A549 (cell line): Measurements from ENCODE around the gene OGFRL1. TPM values are rescaled to one million over a fixed set of nuclear protein-coding genes. Genes with fewer than 3 reads are reported as not detected.
A peak's percentile ranks its signal among the peaks of the same experiment; 100 is the strongest.

Experiments
- ATAC-seq, 2 experiments: fragments of 200-7000 bp in 1 of 2; fragments of >200 bp in 1 of 2; cut with Nextera tagmentation in 1 of 2; cut with Tn5 transposase in 1 of 2; 3 replicates each; pipeline versions ENCODE4 v1.8.0 to v1.9.1; 2018 to 2020; ENCODE audit warnings: mild to moderate bottlenecking in 1 of 2, moderate library complexity in 1 of 2
- CTCF ChIA-PET: fragments of 300-600 bp; sonication (Branson Sonifier 250); formaldehyde crosslinking; extraction: SDS; loops from one replicate; lab custom pipeline; 2021; ENCODE audit warnings: antibody characterized with exemption, inconsistent platforms; lab: Yijun Ruan, JAX
- POLR2A ChIA-PET: fragments of 350-600 bp; formaldehyde crosslinking; extraction: SDS; loops from one replicate; lab custom pipeline; 2021; ENCODE audit warnings: antibody characterized with exemption, inconsistent platforms; lab: Yijun Ruan, JAX
- DNase-seq, 2 experiments: peaks; one replicate each; pipeline versions ENCODE4 v3.0.0 to v3.0.0-alpha.2; 2011 to 2016; ENCODE audit warnings: low read depth in 1 of 2, low spot score in 1 of 2
- FAIRE-seq: peaks from 2 replicates; lab custom pipeline; 2011; peaks lifted over from hg19 to GRCh38; lab: Jason Lieb, UNC
- H3K27ac ChIP-seq, 2 experiments: fragments of >200 bp; sonication (Bioruptor Twin); formaldehyde crosslinking; 3 replicates each; pipeline ENCODE4 v1.5.1; 2016 to 2017
- H3K4me1 ChIP-seq: fragments of >200 bp; sonication (Bioruptor Twin); formaldehyde crosslinking; 3 replicates; pipeline ENCODE4 v1.6.1; 2016
- H3K4me2 ChIP-seq: fragments of >200 bp; sonication (Bioruptor Twin); formaldehyde crosslinking; 3 replicates; pipeline ENCODE4 v1.6.1; 2016
- H3K4me3 ChIP-seq: fragments of >200 bp; sonication (Bioruptor Twin); formaldehyde crosslinking; 3 replicates; pipeline ENCODE4 v1.5.1; 2016
- H3K9me3 ChIP-seq: fragments of >200 bp; sonication (Bioruptor Twin); formaldehyde crosslinking; 3 replicates; pipeline ENCODE4 v1.6.1; 2016
- CBX2 ChIP-seq: fragments of 200-600 bp; sonication (generic); IDR thresholded peaks from 2 replicates; pipeline ENCODE4 v1.6.1; 2016; ENCODE audit warnings: low read depth, mild to moderate bottlenecking, borderline replicate concordance
- EHF ChIP-seq: fragments of 250-450 bp; sonication (Bioruptor Pico); IDR thresholded peaks from 2 replicates; pipeline ENCODE4 v1.5.0; 2020; ENCODE audit warnings: mild to moderate bottlenecking
- EHMT2 ChIP-seq: fragments of 200-600 bp; sonication (generic); IDR thresholded peaks from 2 replicates; pipeline ENCODE4 v1.6.1; 2016; ENCODE audit warnings: antibody characterized with exemption, low read depth, mild to moderate bottlenecking, moderate library complexity
- ELK1 ChIP-seq: fragments of 150-350 bp; IDR thresholded peaks from 2 replicates; pipeline ENCODE4 v1.6.1; 2014; ENCODE audit warnings: low read depth, mild to moderate bottlenecking, low read length
- FOSL2 ChIP-seq, 2 experiments: fragments of 450-650 bp in 1 of 2; fragments of >200 bp in 1 of 2; sonication (Bioruptor Twin) in 1 of 2; formaldehyde crosslinking; IDR thresholded peaks; 2 replicates each; pipeline versions ENCODE4 v1.5.0 to v1.6.1; 2016 to 2020; ENCODE audit warnings: mild to moderate bottlenecking in 1 of 2, moderate library complexity in 1 of 2
- FOXS1 ChIP-seq: fragments of 250-450 bp; sonication (Bioruptor Pico); IDR thresholded peaks from 2 replicates; pipeline ENCODE4 v1.5.0; 2020; ENCODE audit warnings: mild to moderate bottlenecking, moderate library complexity
- HDAC2 ChIP-seq: fragments of 200-600 bp; sonication (generic); IDR thresholded peaks from 2 replicates; pipeline ENCODE4 v1.6.1; 2016
- HOXB13 ChIP-seq: fragments of 250-450 bp; sonication (Bioruptor Pico); IDR thresholded peaks from 2 replicates; pipeline ENCODE4 v1.5.0; 2020; ENCODE audit warnings: low read depth, mild to moderate bottlenecking, moderate library complexity
- KDM5A ChIP-seq: fragments of 200-600 bp; sonication (generic); IDR thresholded peaks from 2 replicates; pipeline ENCODE4 v1.6.1; 2016; ENCODE audit warnings: antibody characterized with exemption, mild to moderate bottlenecking
- MAX ChIP-seq: IDR thresholded peaks from 2 replicates; pipeline ENCODE4 v1.6.1; 2012
- NPAS2 ChIP-seq: fragments of 250-450 bp; sonication (Bioruptor Pico); IDR thresholded peaks from 2 replicates; pipeline ENCODE4 v1.8.0; 2022; ENCODE audit warnings: mild to moderate bottlenecking, moderate library complexity, borderline replicate concordance
- PHF8 ChIP-seq: fragments of 200-600 bp; sonication (generic); IDR thresholded peaks from 2 replicates; pipeline ENCODE4 v1.6.1; 2016; ENCODE audit warnings: low read depth, mild to moderate bottlenecking, antibody characterized with exemption, moderate library complexity, borderline replicate concordance
- POLR2A ChIP-seq: IDR thresholded peaks from 2 replicates; pipeline ENCODE4 v1.6.1; 2012; ENCODE audit warnings: mild to moderate bottlenecking, low read length
- POLR2AphosphoS2 ChIP-seq: conservative IDR thresholded peaks from 2 replicates; pipeline ENCODE4 v1.6.1; 2012; ENCODE audit warnings: low read length, improper control_type of control experiment, inconsistent platforms
- RNF2 ChIP-seq: fragments of 200-600 bp; sonication (generic); IDR thresholded peaks from 2 replicates; pipeline ENCODE4 v1.6.1; 2016; ENCODE audit warnings: low read depth, mild to moderate bottlenecking, antibody characterized with exemption, moderate library complexity, borderline replicate concordance
- SMC3 ChIP-seq: fragments of >200 bp; sonication (Bioruptor Twin); formaldehyde crosslinking; IDR thresholded peaks from 3 replicates; pipeline ENCODE4 v1.6.1; 2018; ENCODE audit warnings: inconsistent platforms
- TP53 ChIP-seq: fragments of 250-450 bp; sonication (Bioruptor Pico); IDR thresholded peaks from 2 replicates; pipeline ENCODE4 v1.5.0; 2021; ENCODE audit warnings: mild to moderate bottlenecking, moderate library complexity
- USF2 ChIP-seq: fragments of 450-650 bp; IDR thresholded peaks from 2 replicates; pipeline ENCODE4 v1.6.1; 2014; ENCODE audit warnings: antibody characterized with exemption
- ZFP36 ChIP-seq: fragments of 450-650 bp; IDR thresholded peaks from 2 replicates; pipeline ENCODE4 v1.6.1; 2014; ENCODE audit warnings: borderline replicate concordance; ENCODE audit not compliant: partially characterized antibody
- WGBS: methylation state at CpG from one replicate; pipeline ENCODE4 v1.1.6; 2017; ENCODE audit errors: missing lambda C conversion rate; 5-methylcytosine and 5-hydroxymethylcytosine counted together
- polyA plus RNA-seq, 4 experiments: library from polyadenylated mRNA; depleted of rRNA in 3 of 4; stranded (reverse); fragments of >200 nt; fragmentation: RNase III in 1 of 4; extraction: RNeasy Plus Mini Kit Qiagen cat#74134 plus additional on column Dnase treatment in 1 of 4; gene quantifications; 2 replicates in 3 of 4; 3 replicates in 1 of 4; pipeline ENCODE4 v1.2.3, GENCODE V29; 2011 to 2017
- TF ChIP-seq, protein P1 (sequence below): fragments of 250-450 bp; sonication (Bioruptor Pico); IDR thresholded peaks from 2 replicates; pipeline ENCODE4 v1.5.0; 2021; ENCODE audit warnings: mild to moderate bottlenecking, moderate library complexity, borderline replicate concordance
- TF ChIP-seq, protein P2 (sequence below): fragments of >200 bp; sonication (Bioruptor Twin); formaldehyde crosslinking; IDR thresholded peaks from 2 replicates; pipeline ENCODE4 v1.6.1; 2016
- TF ChIP-seq, protein P3 (sequence below): IDR thresholded peaks from 2 replicates; pipeline ENCODE4 v1.6.1; 2012; ENCODE audit warnings: low read depth, borderline replicate concordance

The OGFRL1 gene
- polyA plus RNA-seq, 2 of the 4 experiments (the other 2 are of a cell fraction): 8.0 to 15.2 TPM

DNA sequence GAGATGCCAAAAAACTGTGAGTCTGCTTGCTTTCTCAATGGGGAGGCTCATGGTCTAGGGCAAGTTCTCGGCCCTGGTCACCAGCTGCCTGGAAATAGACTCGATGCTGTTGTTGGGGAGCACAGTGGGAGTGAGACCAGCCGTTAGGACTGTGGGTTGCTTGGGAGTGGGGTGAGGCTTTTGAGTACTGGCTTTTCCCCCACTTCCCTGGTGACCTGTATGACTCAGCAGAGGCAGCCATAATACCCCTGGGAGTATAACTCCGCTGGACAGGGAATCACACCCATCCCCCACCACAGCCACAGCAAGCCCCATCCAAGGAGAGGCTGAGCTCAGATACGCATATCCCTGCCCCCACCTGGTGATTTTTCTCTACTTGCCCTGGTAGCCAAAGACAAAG, 48.9 kb upstream of the OGFRL1 start:
- DNase-seq (no peak), FAIRE-seq (no peak), ATAC-seq (no peak)
- H3K4me2 ChIP-seq: no peak overlapping the region
- 0 out of 3 replicates have a peak, but pooled peaks cover 4% of the 10 kb centered on the region for H3K4me1 ChIP-seq
- peak overlapping the region in 1 of 2 experiments; percentile 48; a peak in 1 of 6 replicates for H3K27ac ChIP-seq
- H3K9me3 ChIP-seq: no peaks in the 10 kb centered on the region
- CTCF ChIA-PET: no interaction called here
- H3K4me3 ChIP-seq: no peak overlapping the region
- 79% methylated on average over 2 of the region's 5 CpGs for WGBS
- POLR2A ChIA-PET: no interaction called here
- TF ChIP-seq POLR2AphosphoS2 (no peak), PHF8 (no peak), HDAC2 (no peak), FOXS1 (no peak), RNF2 (no peak), SMC3 (no peak), MAX (no peak), TP53 (no peak), KDM5A (no peak)
- TF ChIP-seq, protein P1, sequence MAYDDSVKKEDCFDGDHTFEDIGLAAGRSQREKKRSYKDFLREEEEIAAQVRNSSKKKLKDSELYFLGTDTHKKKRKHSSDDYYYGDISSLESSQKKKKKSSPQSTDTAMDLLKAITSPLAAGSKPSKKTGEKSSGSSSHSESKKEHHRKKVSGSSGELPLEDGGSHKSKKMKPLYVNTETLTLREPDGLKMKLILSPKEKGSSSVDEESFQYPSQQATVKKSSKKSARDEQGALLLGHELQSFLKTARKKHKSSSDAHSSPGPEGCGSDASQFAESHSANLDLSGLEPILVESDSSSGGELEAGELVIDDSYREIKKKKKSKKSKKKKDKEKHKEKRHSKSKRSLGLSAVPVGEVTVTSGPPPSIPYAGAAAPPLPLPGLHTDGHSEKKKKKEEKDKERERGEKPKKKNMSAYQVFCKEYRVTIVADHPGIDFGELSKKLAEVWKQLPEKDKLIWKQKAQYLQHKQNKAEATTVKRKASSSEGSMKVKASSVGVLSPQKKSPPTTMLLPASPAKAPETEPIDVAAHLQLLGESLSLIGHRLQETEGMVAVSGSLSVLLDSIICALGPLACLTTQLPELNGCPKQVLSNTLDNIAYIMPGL (CRISPR knock-in tag): no peak

DNA sequence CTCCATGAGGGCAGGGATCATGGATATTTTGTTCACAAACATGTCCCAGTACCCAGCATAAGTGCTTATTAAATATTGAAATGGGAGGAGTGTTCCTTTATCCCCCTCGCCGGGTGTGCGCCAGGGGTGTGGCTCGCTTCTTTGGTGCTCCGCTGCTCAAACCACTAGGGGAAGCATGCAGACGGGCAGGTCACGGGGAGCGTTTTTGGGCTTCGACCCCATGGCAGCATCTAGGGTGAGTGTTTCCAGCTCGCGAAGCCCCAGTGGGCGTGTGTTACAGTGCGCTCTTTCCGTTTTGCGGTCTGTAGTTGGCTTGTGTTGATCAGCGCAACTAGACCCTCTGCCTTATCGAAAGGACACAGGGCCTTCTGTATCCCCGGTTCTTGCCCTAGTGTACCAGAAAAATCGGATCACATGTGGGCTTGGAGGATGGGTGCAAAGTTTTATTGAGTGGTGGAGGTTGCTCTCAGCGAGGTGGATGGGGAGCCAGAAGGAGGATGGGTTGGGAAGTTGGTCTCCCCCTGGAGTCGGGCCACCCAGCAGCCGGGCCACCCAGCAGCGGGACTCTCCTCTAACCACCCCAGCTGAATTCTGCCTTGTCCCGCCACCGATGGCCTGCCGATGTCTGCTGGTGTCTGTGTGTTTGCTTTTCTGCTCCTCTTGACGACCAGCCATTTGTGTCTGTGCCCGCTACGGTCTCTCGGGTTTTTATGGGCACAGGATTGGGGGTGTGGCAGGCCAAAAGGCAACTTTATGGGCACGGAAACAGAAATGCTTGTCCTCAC, 43.2 kb upstream of the OGFRL1 start:
- no peak overlapping the region for H3K4me3 ChIP-seq
- H3K9me3 ChIP-seq: no peaks in the 10 kb centered on the region
- 96% methylated on average over 28 of the region's 31 CpGs for WGBS
- ChIA-PET POLR2A (no interaction called here), CTCF (no interaction called here)
- H3K27ac ChIP-seq: peak overlapping the region in 1 of 2 experiments; percentile 19; a peak in 1 of 6 replicates
- ATAC-seq: no peak
- DNase-seq: no peak
- no peak overlapping the region for H3K4me2 ChIP-seq
- TF ChIP-seq ELK1 (no peak), EHF (CRISPR knock-in tag) (no peak), CBX2 (no peak), NPAS2 (CRISPR knock-in tag) (no peak)
- TF ChIP-seq, protein P2, sequence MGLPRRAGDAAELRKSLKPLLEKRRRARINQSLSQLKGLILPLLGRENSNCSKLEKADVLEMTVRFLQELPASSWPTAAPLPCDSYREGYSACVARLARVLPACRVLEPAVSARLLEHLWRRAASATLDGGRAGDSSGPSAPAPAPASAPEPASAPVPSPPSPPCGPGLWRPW: no peak
- TF ChIP-seq, protein P3, sequence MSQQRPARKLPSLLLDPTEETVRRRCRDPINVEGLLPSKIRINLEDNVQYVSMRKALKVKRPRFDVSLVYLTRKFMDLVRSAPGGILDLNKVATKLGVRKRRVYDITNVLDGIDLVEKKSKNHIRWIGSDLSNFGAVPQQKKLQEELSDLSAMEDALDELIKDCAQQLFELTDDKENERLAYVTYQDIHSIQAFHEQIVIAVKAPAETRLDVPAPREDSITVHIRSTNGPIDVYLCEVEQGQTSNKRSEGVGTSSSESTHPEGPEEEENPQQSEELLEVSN: no peak
- no peak for FAIRE-seq
- peaks cover 34% of the 10 kb centered on the region for H3K4me1 ChIP-seq

DNA sequence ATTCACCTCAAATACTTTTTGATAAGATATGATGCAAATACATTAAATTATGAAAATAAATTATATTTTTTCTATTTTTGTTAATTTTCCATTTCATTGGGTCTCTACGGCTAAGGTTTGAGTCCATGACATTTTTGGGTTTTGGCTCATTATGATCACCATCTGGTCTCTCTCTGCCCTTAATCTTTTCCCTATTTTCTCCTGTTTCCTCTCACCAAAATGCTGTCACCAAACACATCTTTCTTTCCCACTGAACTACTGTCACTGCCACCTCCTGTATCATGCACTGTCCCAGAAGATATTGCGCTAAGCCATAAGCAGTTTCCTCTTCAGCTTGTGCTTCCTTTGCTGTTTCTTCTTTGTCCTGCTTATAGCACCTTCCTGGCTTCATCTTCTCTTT, 42.0 kb upstream of the OGFRL1 start:
- no peak for ATAC-seq
- no peak for TF ChIP-seq USF2
- no peak for TF ChIP-seq CBX2
- no peak for TF ChIP-seq EHF (CRISPR knock-in tag)
- no peak for TF ChIP-seq POLR2A
- no peak for TF ChIP-seq ZFP36
- TF ChIP-seq EHMT2: no peak
- no peak for TF ChIP-seq HOXB13 (CRISPR knock-in tag)
- TF ChIP-seq FOSL2 (IDR thresholded peaks at IDR 0.05): no peak
- TF ChIP-seq FOSL2 (CRISPR knock-in tag; IDR thresholded peaks at IDR 0.05): no peak
- TF ChIP-seq SMC3: no peak
- TF ChIP-seq, all 56 proteins: peak for 0
- CTCF ChIA-PET: no interaction called here
- WGBS: 94% methylated on average over 2 of the region's 2 CpGs
- Histone ChIP-seq H3K4me2 (no peak overlapping the region), H3K9me3 (no peaks in the 10 kb centered on the region), H3K4me3 (no peak overlapping the region), H3K27ac (peak overlapping the region in 1 of 2 experiments; percentile 59; a peak in 2 of 6 replicates), H3K4me1 (peaks cover 44% of the 10 kb centered on the region)
- POLR2A ChIA-PET: no interaction called here
- FAIRE-seq: no peak
- DNase-seq: no peak
